ENCODE results near the gene ADAM10.

- no peak for TF ChIP-seq GATA2 (CRISPR knock-in tag; IDR thresholded peaks at IDR 0.05)
- TF ChIP-seq POLR2AphosphoS5 (IDR thresholded peaks at IDR 0.05; ENCODE audit: low read depth, low read length): no peak
- TF ChIP-seq CTCF (IDR thresholded peaks at IDR 0.05): no peak
- TF ChIP-seq, protein P1, sequence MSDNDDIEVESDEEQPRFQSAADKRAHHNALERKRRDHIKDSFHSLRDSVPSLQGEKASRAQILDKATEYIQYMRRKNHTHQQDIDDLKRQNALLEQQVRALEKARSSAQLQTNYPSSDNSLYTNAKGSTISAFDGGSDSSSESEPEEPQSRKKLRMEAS (IDR thresholded peaks at IDR 0.05; ENCODE audit: low read depth): no peak
- TF ChIP-seq EZH2phosphoT487 (IDR thresholded peaks at IDR 0.05; ENCODE audit: borderline replicate concordance, low read depth): no peak
- no peak for TF ChIP-seq TCF12 (IDR thresholded peaks at IDR 0.05)
- no peak for TF ChIP-seq ELF1 (IDR thresholded peaks at IDR 0.05)
- no peak for TF ChIP-seq NFIC (IDR thresholded peaks at IDR 0.05; ENCODE audit: borderline replicate concordance)
- no peak for TF ChIP-seq USF1 (IDR thresholded peaks at IDR 0.05; ENCODE audit: borderline replicate concordance, low read depth)
- TF ChIP-seq IRF3 (IDR thresholded peaks at IDR 0.05; ENCODE audit: low read depth, low read length): no peak
- TF ChIP-seq FOXJ3 (CRISPR knock-in tag; IDR thresholded peaks at IDR 0.05): no peak
- TF ChIP-seq SMC3 (IDR thresholded peaks at IDR 0.05; ENCODE audit: low read depth, low read length): no peak
- no peak for TF ChIP-seq ZBTB33 (IDR thresholded peaks at IDR 0.05; ENCODE audit: borderline replicate concordance, low read depth)
Observed at GRCh38 chr15:58538901-58539300, 210.6 kb downstream of the ADAM10 start.

Data from SK-N-SH (cell line).